GM13977 (cell line): ENCODE data around the gene PCBD1.

ENCODE experiments used
- DNase-seq: peaks from one replicate; pipeline ENCODE4 v3.0.0; 2012; ENCODE audit warnings: low spot score
- in situ Hi-C: fragments of 300-500 bp; cut with MboI; formaldehyde crosslinking; loops from one replicate; pipeline ENCODE4 v1.12.0; 2022; ENCODE audit warnings: low sequenced_read_pairs, low pct_unique_long_range_greater_than_20kb, mixed read lengths, inconsistent platforms; ENCODE audit not compliant: unreplicated experiment
- TF ChIP-seq, protein P1 (sequence below): IDR thresholded peaks from 2 replicates; pipeline ENCODE4 v1.5.1; 2012; ENCODE audit warnings: mild to moderate bottlenecking, control low read depth; ENCODE audit not compliant: insufficient read depth; ENCODE audit errors: extremely low read depth, missing control alignments

PCBD1 gene

DNA sequence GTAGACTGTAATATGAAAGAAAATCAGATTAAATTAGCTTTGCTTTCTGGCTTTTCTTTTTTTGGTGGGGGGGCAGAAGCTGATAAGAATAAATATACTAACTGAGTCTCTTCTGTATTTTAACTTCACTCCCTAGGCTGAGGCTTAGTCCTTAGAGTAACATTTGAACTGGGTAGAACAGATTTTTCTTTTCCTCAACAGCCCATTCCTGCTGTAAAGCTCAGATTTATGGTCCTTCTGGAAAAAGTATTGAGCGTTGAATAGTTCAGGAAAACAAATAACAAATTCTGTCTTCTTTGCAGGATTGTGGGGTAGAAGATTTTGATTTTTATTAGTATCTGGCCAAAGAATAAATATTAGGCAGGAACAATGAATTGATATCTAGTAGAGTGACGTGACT lies 54.8 kb downstream of the PCBD1 start:
- no peak for DNase-seq
- TF ChIP-seq, protein P1, sequence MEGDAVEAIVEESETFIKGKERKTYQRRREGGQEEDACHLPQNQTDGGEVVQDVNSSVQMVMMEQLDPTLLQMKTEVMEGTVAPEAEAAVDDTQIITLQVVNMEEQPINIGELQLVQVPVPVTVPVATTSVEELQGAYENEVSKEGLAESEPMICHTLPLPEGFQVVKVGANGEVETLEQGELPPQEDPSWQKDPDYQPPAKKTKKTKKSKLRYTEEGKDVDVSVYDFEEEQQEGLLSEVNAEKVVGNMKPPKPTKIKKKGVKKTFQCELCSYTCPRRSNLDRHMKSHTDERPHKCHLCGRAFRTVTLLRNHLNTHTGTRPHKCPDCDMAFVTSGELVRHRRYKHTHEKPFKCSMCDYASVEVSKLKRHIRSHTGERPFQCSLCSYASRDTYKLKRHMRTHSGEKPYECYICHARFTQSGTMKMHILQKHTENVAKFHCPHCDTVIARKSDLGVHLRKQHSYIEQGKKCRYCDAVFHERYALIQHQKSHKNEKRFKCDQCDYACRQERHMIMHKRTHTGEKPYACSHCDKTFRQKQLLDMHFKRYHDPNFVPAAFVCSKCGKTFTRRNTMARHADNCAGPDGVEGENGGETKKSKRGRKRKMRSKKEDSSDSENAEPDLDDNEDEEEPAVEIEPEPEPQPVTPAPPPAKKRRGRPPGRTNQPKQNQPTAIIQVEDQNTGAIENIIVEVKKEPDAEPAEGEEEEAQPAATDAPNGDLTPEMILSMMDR: no peak
- in situ Hi-C loops: no loop called here
